ENCODE results near the gene LRBA. TPM values are rescaled to one million over a fixed set of nuclear protein-coding genes. Genes with fewer than 3 reads are reported as not detected.
A peak's percentile ranks its signal among the peaks of the same experiment; 100 is the strongest.

Gene LRBA
- polyA plus RNA-seq, 2 of the 4 experiments (the other 2 are of a cell fraction): 10.7 to 25.1 TPM

- 81% methylated on average over 3 of the region's 3 CpGs for WGBS (ENCODE audit: missing lambda C conversion rate)
- no peak for DNase-seq (ENCODE audit: low read depth in 1 of 2, low spot score in 1 of 2)
- CTCF ChIA-PET: no interaction called here
These were observed 677.4 kb downstream of the LRBA start for GRCh38 chr4:150337734-150338133.

GRCh38 chr4:150336676-150337412, 678.2 kb downstream of the LRBA start:
- FAIRE-seq (no peak), ATAC-seq (no peak), DNase-seq (ENCODE audit: low read depth in 1 of 2, low spot score in 1 of 2) (no peak)
- Histone ChIP-seq H3K4me2 (0 out of 3 replicates have a peak overlapping the region, but pooled peaks have one; percentile 20), H3K9me3 (no peaks in the 10 kb centered on the region), H3K27ac (no peak overlapping the region), H3K4me3 (no peak overlapping the region), H3K4me1 (peaks cover 10% of the 10 kb centered on the region; the same call in 2 of the 3 replicates)
- WGBS (ENCODE audit: missing lambda C conversion rate): 88% methylated on average over 5 of the region's 5 CpGs
- TF ChIP-seq RCOR1 (IDR thresholded peaks at IDR 0.05; ENCODE audit: low read depth, low read length): no peak
- TF ChIP-seq EHF (CRISPR knock-in tag; IDR thresholded peaks at IDR 0.05): no peak
- TF ChIP-seq MYC (IDR thresholded peaks at IDR 0.05; ENCODE audit: borderline replicate concordance, low read length): no peak
- no peak for TF ChIP-seq MAFK (IDR thresholded peaks at IDR 0.05; ENCODE audit: partially characterized antibody)
- no peak for TF ChIP-seq GATA3 (IDR thresholded peaks at IDR 0.05; ENCODE audit: borderline replicate concordance)
- no peak for TF ChIP-seq NFE2L2 (conservative IDR thresholded peaks at IDR 0.05; ENCODE audit: low read length)
- CTCF ChIA-PET: no interaction called here
- POLR2A ChIA-PET: no interaction called here

More at GRCh38 chr4:150337734-150338133, 677.4 kb downstream of the LRBA start:
- Histone ChIP-seq H3K4me3 (no peak overlapping the region), H3K4me2 (no peak overlapping the region), H3K4me1 (peaks cover 10% of the 10 kb centered on the region; the same call in 2 of the 3 replicates), H3K27ac (no peak overlapping the region), H3K9me3 (no peaks in the 10 kb centered on the region)
- FAIRE-seq: no peak
- TF ChIP-seq RNF2 (IDR thresholded peaks at IDR 0.05; ENCODE audit: borderline replicate concordance, low read depth): no peak
- TF ChIP-seq REST (IDR thresholded peaks at IDR 0.05): no peak
- no peak for TF ChIP-seq EP300 (IDR thresholded peaks at IDR 0.05)
- no peak for TF ChIP-seq JUN (IDR thresholded peaks at IDR 0.05)
- no peak for TF ChIP-seq MAZ (IDR thresholded peaks at IDR 0.05; ENCODE audit: borderline replicate concordance, low read depth, low read length)
- no peak for TF ChIP-seq KDM5A (IDR thresholded peaks at IDR 0.05)
- TF ChIP-seq HOXB13 (CRISPR knock-in tag; IDR thresholded peaks at IDR 0.05; ENCODE audit: low read depth): no peak
- TF ChIP-seq, protein P1, sequence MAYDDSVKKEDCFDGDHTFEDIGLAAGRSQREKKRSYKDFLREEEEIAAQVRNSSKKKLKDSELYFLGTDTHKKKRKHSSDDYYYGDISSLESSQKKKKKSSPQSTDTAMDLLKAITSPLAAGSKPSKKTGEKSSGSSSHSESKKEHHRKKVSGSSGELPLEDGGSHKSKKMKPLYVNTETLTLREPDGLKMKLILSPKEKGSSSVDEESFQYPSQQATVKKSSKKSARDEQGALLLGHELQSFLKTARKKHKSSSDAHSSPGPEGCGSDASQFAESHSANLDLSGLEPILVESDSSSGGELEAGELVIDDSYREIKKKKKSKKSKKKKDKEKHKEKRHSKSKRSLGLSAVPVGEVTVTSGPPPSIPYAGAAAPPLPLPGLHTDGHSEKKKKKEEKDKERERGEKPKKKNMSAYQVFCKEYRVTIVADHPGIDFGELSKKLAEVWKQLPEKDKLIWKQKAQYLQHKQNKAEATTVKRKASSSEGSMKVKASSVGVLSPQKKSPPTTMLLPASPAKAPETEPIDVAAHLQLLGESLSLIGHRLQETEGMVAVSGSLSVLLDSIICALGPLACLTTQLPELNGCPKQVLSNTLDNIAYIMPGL (CRISPR knock-in tag; IDR thresholded peaks at IDR 0.05; ENCODE audit: borderline replicate concordance): no peak
- TF ChIP-seq JUNB (IDR thresholded peaks at IDR 0.05): no peak
- no peak for TF ChIP-seq ESRRA (IDR thresholded peaks at IDR 0.05; ENCODE audit: borderline replicate concordance, low read length)
- TF ChIP-seq SREBF2 (IDR thresholded peaks at IDR 0.05): no peak
- TF ChIP-seq PHF8 (IDR thresholded peaks at IDR 0.05; ENCODE audit: borderline replicate concordance, low read depth): no peak
- TF ChIP-seq, protein P2, sequence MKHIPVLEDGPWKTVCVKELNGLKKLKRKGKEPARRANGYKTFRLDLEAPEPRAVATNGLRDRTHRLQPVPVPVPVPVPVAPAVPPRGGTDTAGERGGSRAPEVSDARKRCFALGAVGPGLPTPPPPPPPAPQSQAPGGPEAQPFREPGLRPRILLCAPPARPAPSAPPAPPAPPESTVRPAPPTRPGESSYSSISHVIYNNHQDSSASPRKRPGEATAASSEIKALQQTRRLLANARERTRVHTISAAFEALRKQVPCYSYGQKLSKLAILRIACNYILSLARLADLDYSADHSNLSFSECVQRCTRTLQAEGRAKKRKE (CRISPR knock-in tag; IDR thresholded peaks at IDR 0.05; ENCODE audit: low read depth): no peak
- TF ChIP-seq CEBPB (IDR thresholded peaks at IDR 0.05): no peak
- TF ChIP-seq HES2 (IDR thresholded peaks at IDR 0.05): no peak
- ATAC-seq: no peak
- POLR2A ChIA-PET: no interaction called here

All from A549 (cell line).